Testis (tissue), 2 donors: ENCODE measurements around the gene GPANK1.

Experiments
- CTCF ChIP-seq, 3 experiments: fragments of 450-650 bp in 2 of 3; fragments of 200-600 bp in 1 of 3; sonication (generic) in 1 of 3; IDR thresholded peaks; one replicate each; pipeline ENCODE4 v1.5.1; 2016 to 2019; ENCODE audit warnings: antibody characterized with exemption in 3 of 3, mild to moderate bottlenecking in 2 of 3, moderate library complexity in 1 of 3
- POLR2A ChIP-seq: fragments of 450-650 bp; IDR thresholded peaks from one replicate; pipeline ENCODE4 v1.6.1; 2017; ENCODE audit warnings: antibody characterized with exemption, mild to moderate bottlenecking, moderate library complexity

GRCh38 chr6:31669676-31670075 is 4.9 kb upstream of the GPANK1 start, which contains the start of gene LY6G5B:
- TF ChIP-seq POLR2A (no peak), CTCF (IDR thresholded peaks at IDR 0.05) (no peak)
